Liver (tissue), 9 donors: Measurements from ENCODE around the gene GMPR. TPM values are rescaled to one million over a fixed set of nuclear protein-coding genes. Genes with fewer than 3 reads are reported as not detected.

ENCODE experiments used
- DNase-seq: peaks from one replicate; pipeline ENCODE4 v3.0.0-alpha.2; 2017; ENCODE audit warnings: low spot score
- H3K27ac ChIP-seq, 2 donors: one replicate each; pipeline ENCODE4 v1.7.0; 2013; ENCODE audit warnings: inconsistent platforms in 2 of 2, low read length in 2 of 2, control low read depth in 1 of 2, low read depth in 1 of 2, mild to moderate bottlenecking in 1 of 2
- H3K27me3 ChIP-seq, 4 donors: one replicate each; pipeline versions ENCODE4 v1.6.1 to v1.7.0; 2013; ENCODE audit warnings: low read length in 3 of 4, inconsistent platforms in 1 of 4, mild to moderate bottlenecking in 1 of 4, moderate library complexity in 1 of 4; ENCODE audit not compliant: control insufficient read depth in 4 of 4, insufficient read depth in 4 of 4
- H3K36me3 ChIP-seq, 4 donors: one replicate each; pipeline versions ENCODE4 v1.6.1 to v1.7.0; 2013; ENCODE audit warnings: low read length in 3 of 4, mild to moderate bottlenecking in 3 of 4, low read depth in 1 of 4, moderate library complexity in 1 of 4; ENCODE audit not compliant: control insufficient read depth in 4 of 4, insufficient read depth in 3 of 4
- H3K4me1 ChIP-seq, 4 donors: one replicate each; pipeline versions ENCODE4 v1.6.1 to v1.7.0; 2013; ENCODE audit warnings: low read length in 3 of 4, mild to moderate bottlenecking in 3 of 4, moderate library complexity in 1 of 4; ENCODE audit not compliant: control insufficient read depth in 4 of 4, insufficient read depth in 4 of 4
- H3K4me3 ChIP-seq, 3 donors: one replicate each; pipeline versions ENCODE4 v1.6.1 to v1.7.0; 2013; ENCODE audit warnings: low read length in 3 of 3, control low read depth in 1 of 3, low read depth in 1 of 3, mild to moderate bottlenecking in 1 of 3
- H3K9ac ChIP-seq, 2 donors: one replicate each; pipeline ENCODE4 v1.7.0; 2013; ENCODE audit warnings: low read length in 2 of 2, mild to moderate bottlenecking in 2 of 2, moderate library complexity in 2 of 2, control low read depth in 1 of 2, low read depth in 1 of 2
- H3K9me3 ChIP-seq, 4 donors: one replicate each; pipeline versions ENCODE4 v1.6.1 to v1.7.0; 2013; ENCODE audit warnings: low read length in 3 of 4; ENCODE audit not compliant: control insufficient read depth in 4 of 4
- EGR1 ChIP-seq, 2 donors: IDR thresholded peaks; 2 replicates each; pipeline ENCODE4 v1.6.1; 2016 to 2018; ENCODE audit warnings: antibody characterized with exemption in 2 of 2, low read depth in 2 of 2
- FOXA1 ChIP-seq: IDR thresholded peaks from 2 replicates; pipeline ENCODE4 v1.6.1; 2016; ENCODE audit warnings: antibody characterized with exemption
- FOXA2 ChIP-seq: IDR thresholded peaks from 2 replicates; pipeline ENCODE4 v1.6.1; 2016; ENCODE audit warnings: antibody characterized with exemption
- GABPA ChIP-seq, 2 donors: IDR thresholded peaks in 1 of 2; conservative IDR thresholded peaks in 1 of 2; 2 replicates each; pipeline ENCODE4 v1.6.1; 2016; ENCODE audit warnings: antibody characterized with exemption in 2 of 2, mild to moderate bottlenecking in 1 of 2, moderate library complexity in 1 of 2
- HNF4A ChIP-seq, 2 donors: conservative IDR thresholded peaks; 2 replicates each; pipeline ENCODE4 v1.6.1; 2016; ENCODE audit warnings: antibody characterized with exemption in 2 of 2, mild to moderate bottlenecking in 2 of 2
- HNF4G ChIP-seq: IDR thresholded peaks from 2 replicates; pipeline ENCODE4 v1.6.1; 2016; ENCODE audit warnings: antibody characterized with exemption
- JUND ChIP-seq, 2 donors: IDR thresholded peaks; 2 replicates each; pipeline ENCODE4 v1.6.1; 2016; ENCODE audit warnings: antibody characterized with exemption in 2 of 2
- RAD21 ChIP-seq, 2 donors: IDR thresholded peaks; 2 replicates each; pipeline ENCODE4 v1.6.1; 2016; ENCODE audit warnings: antibody characterized with exemption in 2 of 2, mild to moderate bottlenecking in 2 of 2
- RXRA ChIP-seq, 2 donors: IDR thresholded peaks; 2 replicates each; pipeline ENCODE4 v1.6.1; 2017 to 2018; ENCODE audit warnings: antibody characterized with exemption in 2 of 2, mild to moderate bottlenecking in 1 of 2
- SP1 ChIP-seq: IDR thresholded peaks from 2 replicates; pipeline ENCODE4 v1.6.1; 2018; ENCODE audit warnings: antibody characterized with exemption, mild to moderate bottlenecking
- TAF1 ChIP-seq: conservative IDR thresholded peaks from 2 replicates; pipeline ENCODE4 v1.6.1; 2016; ENCODE audit warnings: antibody characterized with exemption, mild to moderate bottlenecking
- YY1 ChIP-seq: IDR thresholded peaks from 2 replicates; pipeline ENCODE4 v1.6.1; 2016; ENCODE audit warnings: antibody characterized with exemption, mild to moderate bottlenecking
- WGBS: extraction: QIAGEN DNeasy Blood & Tissue Kit; methylation state at CpG from one replicate; pipeline ENCODE4 v1.1.7; 2013; 5-methylcytosine and 5-hydroxymethylcytosine counted together
- polyA plus RNA-seq, 2 donors: library from polyadenylated mRNA; stranded (reverse) in 1 of 2; unstranded in 1 of 2; fragments of 200-250 nt in 1 of 2; fragments of >200 nt in 1 of 2; fragmentation: Nextera tagmentation in 1 of 2; extraction: Ambion mirVana in 1 of 2; gene quantifications; one replicate each; pipeline versions ENCODE4 v1.2.1 to v1.2.3, GENCODE V29; 2013 to 2015
- total RNA-seq, 2 donors: library from RNA; depleted of rRNA; stranded (reverse); fragments of >200 nt; gene quantifications; one replicate each; pipeline ENCODE4 v1.2.3, GENCODE V29; 2014
- TF ChIP-seq, protein P1 (sequence below): IDR thresholded peaks from 2 replicates; pipeline ENCODE4 v1.6.1; 2016; ENCODE audit warnings: antibody characterized with exemption, mild to moderate bottlenecking
- TF ChIP-seq, protein P2 (sequence below): IDR thresholded peaks from 2 replicates; pipeline ENCODE4 v1.6.1; 2016; ENCODE audit warnings: antibody characterized with exemption
- TF ChIP-seq, protein P3 (sequence below): IDR thresholded peaks from 2 replicates; pipeline ENCODE4 v1.6.1; 2016; ENCODE audit warnings: antibody characterized with exemption
- TF ChIP-seq, protein P4 (sequence below): fragments of 150-350 bp; IDR thresholded peaks from 2 replicates; pipeline ENCODE4 v1.5.1; 2017; ENCODE audit warnings: improper control_type of control experiment, low read depth, low read length; ENCODE audit not compliant: missing input control
- TF ChIP-seq, protein P5 (sequence below): IDR thresholded peaks from 2 replicates; pipeline ENCODE4 v1.6.1; 2016; ENCODE audit warnings: antibody characterized with exemption
- donor health status: healthy.
- donor health status: healthy.
- donor health status: healthy.
- donor health status: healthy.
- donor health status: healthy.

The GMPR gene
- total and polyA plus RNA-seq, 4 donors, result 2.1 to 50.2 (median 4.2) TPM

DNA sequence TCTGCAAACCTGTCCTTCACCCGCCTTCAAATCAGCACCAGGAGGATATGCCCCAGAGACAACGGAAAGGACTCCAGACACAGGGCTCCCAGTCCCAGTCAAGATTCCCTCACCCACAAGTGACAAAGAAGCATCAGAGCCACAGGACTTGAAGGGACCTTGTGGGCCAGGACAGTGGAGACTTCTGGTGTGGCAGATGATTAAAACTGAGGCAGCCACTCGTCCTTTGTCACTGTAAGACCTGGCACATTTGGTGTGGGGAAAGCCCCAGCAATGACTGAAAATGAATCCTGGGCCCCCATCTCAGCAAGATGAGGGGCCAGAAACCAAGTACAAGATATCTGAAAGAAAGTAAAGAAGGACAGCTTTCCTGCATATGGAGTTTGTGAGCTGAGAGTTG lies 15.6 kb upstream of the GMPR start:
- WGBS, result 89% methylated on average over 3 of the region's 3 CpGs
- DNase-seq, result no peak
- H3K9ac ChIP-seq, result no peak overlapping the region
- H3K4me1 ChIP-seq, result no peaks in the 10 kb centered on the region
- no peak overlapping the region for H3K27ac ChIP-seq
- TF ChIP-seq RAD21 (IDR thresholded peaks at IDR 0.05) (no peak), HNF4G (no peak), FOXA2 (no peak), YY1 (no peak), EGR1 (IDR thresholded peaks at IDR 0.05; ENCODE audit: low read depth in 2 of 2) (no peak), RXRA (IDR thresholded peaks at IDR 0.05) (no peak), SP1 (no peak), HNF4A (conservative IDR thresholded peaks at IDR 0.05) (no peak), JUND (IDR thresholded peaks at IDR 0.05) (no peak), GABPA (IDR thresholded peaks at IDR 0.05 in 1 of 2, conservative IDR thresholded peaks at IDR 0.05 in 1 of 2) (no peak), TAF1 (no peak), FOXA1 (no peak)
- TF ChIP-seq, protein P1, sequence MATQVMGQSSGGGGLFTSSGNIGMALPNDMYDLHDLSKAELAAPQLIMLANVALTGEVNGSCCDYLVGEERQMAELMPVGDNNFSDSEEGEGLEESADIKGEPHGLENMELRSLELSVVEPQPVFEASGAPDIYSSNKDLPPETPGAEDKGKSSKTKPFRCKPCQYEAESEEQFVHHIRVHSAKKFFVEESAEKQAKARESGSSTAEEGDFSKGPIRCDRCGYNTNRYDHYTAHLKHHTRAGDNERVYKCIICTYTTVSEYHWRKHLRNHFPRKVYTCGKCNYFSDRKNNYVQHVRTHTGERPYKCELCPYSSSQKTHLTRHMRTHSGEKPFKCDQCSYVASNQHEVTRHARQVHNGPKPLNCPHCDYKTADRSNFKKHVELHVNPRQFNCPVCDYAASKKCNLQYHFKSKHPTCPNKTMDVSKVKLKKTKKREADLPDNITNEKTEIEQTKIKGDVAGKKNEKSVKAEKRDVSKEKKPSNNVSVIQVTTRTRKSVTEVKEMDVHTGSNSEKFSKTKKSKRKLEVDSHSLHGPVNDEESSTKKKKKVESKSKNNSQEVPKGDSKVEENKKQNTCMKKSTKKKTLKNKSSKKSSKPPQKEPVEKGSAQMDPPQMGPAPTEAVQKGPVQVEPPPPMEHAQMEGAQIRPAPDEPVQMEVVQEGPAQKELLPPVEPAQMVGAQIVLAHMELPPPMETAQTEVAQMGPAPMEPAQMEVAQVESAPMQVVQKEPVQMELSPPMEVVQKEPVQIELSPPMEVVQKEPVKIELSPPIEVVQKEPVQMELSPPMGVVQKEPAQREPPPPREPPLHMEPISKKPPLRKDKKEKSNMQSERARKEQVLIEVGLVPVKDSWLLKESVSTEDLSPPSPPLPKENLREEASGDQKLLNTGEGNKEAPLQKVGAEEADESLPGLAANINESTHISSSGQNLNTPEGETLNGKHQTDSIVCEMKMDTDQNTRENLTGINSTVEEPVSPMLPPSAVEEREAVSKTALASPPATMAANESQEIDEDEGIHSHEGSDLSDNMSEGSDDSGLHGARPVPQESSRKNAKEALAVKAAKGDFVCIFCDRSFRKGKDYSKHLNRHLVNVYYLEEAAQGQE, result no peak
- TF ChIP-seq, protein P2, sequence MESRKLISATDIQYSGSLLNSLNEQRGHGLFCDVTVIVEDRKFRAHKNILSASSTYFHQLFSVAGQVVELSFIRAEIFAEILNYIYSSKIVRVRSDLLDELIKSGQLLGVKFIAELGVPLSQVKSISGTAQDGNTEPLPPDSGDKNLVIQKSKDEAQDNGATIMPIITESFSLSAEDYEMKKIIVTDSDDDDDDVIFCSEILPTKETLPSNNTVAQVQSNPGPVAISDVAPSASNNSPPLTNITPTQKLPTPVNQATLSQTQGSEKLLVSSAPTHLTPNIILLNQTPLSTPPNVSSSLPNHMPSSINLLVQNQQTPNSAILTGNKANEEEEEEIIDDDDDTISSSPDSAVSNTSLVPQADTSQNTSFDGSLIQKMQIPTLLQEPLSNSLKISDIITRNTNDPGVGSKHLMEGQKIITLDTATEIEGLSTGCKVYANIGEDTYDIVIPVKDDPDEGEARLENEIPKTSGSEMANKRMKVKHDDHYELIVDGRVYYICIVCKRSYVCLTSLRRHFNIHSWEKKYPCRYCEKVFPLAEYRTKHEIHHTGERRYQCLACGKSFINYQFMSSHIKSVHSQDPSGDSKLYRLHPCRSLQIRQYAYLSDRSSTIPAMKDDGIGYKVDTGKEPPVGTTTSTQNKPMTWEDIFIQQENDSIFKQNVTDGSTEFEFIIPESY, result no peak
- TF ChIP-seq, protein P3, sequence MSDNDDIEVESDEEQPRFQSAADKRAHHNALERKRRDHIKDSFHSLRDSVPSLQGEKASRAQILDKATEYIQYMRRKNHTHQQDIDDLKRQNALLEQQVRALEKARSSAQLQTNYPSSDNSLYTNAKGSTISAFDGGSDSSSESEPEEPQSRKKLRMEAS, result no peak
- TF ChIP-seq, protein P4, sequence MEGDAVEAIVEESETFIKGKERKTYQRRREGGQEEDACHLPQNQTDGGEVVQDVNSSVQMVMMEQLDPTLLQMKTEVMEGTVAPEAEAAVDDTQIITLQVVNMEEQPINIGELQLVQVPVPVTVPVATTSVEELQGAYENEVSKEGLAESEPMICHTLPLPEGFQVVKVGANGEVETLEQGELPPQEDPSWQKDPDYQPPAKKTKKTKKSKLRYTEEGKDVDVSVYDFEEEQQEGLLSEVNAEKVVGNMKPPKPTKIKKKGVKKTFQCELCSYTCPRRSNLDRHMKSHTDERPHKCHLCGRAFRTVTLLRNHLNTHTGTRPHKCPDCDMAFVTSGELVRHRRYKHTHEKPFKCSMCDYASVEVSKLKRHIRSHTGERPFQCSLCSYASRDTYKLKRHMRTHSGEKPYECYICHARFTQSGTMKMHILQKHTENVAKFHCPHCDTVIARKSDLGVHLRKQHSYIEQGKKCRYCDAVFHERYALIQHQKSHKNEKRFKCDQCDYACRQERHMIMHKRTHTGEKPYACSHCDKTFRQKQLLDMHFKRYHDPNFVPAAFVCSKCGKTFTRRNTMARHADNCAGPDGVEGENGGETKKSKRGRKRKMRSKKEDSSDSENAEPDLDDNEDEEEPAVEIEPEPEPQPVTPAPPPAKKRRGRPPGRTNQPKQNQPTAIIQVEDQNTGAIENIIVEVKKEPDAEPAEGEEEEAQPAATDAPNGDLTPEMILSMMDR, result no peak
- TF ChIP-seq, protein P5, sequence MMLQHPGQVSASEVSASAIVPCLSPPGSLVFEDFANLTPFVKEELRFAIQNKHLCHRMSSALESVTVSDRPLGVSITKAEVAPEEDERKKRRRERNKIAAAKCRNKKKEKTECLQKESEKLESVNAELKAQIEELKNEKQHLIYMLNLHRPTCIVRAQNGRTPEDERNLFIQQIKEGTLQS, result no peak
- H3K4me3 ChIP-seq, result no peak overlapping the region
- H3K27me3 ChIP-seq, result no peaks in the 10 kb centered on the region
- no peaks in the 10 kb centered on the region for H3K9me3 ChIP-seq
- no peaks in the 10 kb centered on the region for H3K36me3 ChIP-seq

DNA sequence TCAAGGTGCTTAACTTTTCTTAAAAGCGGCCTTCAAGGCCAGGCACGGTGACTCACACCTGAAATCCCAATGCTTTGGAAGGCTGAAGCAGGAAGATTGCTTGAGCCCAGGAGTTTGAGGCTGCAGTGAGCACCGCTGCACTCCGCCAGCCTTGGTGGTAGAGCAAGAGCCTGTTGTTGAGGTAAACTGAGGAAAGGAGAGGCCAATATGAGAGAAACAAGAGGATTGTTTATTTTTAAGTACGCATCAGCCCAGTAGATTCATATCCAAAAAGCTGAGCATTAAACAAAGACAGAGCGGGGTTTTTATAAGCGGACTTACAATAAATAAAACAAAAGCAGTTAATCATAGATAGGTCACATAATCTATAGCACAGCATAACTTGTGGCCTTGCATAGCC lies 15.0 kb upstream of the GMPR start:
- no peak for DNase-seq
- no peaks in the 10 kb centered on the region for H3K9me3 ChIP-seq
- no peak overlapping the region for H3K4me3 ChIP-seq
- H3K9ac ChIP-seq, result no peak overlapping the region
- no peaks in the 10 kb centered on the region for H3K27me3 ChIP-seq
- 97% methylated on average over 7 of the region's 7 CpGs for WGBS
- H3K36me3 ChIP-seq, result no peaks in the 10 kb centered on the region
- no peak overlapping the region for H3K27ac ChIP-seq
- no peaks in the 10 kb centered on the region for H3K4me1 ChIP-seq
- TF ChIP-seq HNF4G (no peak), TAF1 (no peak), RXRA (IDR thresholded peaks at IDR 0.05) (no peak), RAD21 (IDR thresholded peaks at IDR 0.05) (no peak), FOXA1 (no peak)
- TF ChIP-seq, protein P1, result no peak
- TF ChIP-seq, protein P2, result no peak
